Mucosa of descending colon (tissue), 3 donors: ENCODE results near the gene MROH9. TPM values are rescaled to one million over a fixed set of nuclear protein-coding genes. Genes with fewer than 3 reads are reported as not detected.
"Not testable (repeated sequence)": the region's sequence is repeated elsewhere in the genome, so short reads cannot be mapped to it uniquely, and the experiment has no call there.

Experiments used
- ATAC-seq: fragments of 200-7000 bp; cut with Tn5 transposase; one replicate; pipeline ENCODE4 v1.9.1; 2020; ENCODE audit warnings: mild to moderate bottlenecking, moderate library complexity
- DNase-seq, 3 donors: peaks; one replicate each; pipeline ENCODE4 v3.0.0-alpha.2; 2020
- H3K36me3 ChIP-seq: fragments of 200-600 bp; one replicate; pipeline ENCODE4 v1.8.0; 2021; ENCODE audit warnings: low read depth, mild to moderate bottlenecking
- H3K4me1 ChIP-seq: fragments of 200-600 bp; one replicate; pipeline ENCODE4 v1.8.0; 2021; ENCODE audit warnings: low read depth, mild to moderate bottlenecking
- H3K4me3 ChIP-seq: fragments of 200-600 bp; one replicate; pipeline ENCODE4 v1.8.0; 2021; ENCODE audit warnings: mild to moderate bottlenecking
- H3K9me3 ChIP-seq: fragments of 200-600 bp; one replicate; pipeline ENCODE4 v1.8.0; 2021; ENCODE audit warnings: mild to moderate bottlenecking
- CTCF ChIP-seq: fragments of 200-600 bp; IDR thresholded peaks from one replicate; pipeline ENCODE4 v1.8.0; 2022; ENCODE audit warnings: antibody characterized with exemption, mild to moderate bottlenecking
- intact Hi-C, 2 donors: fragments of 100-400 bp; cut with DNase I in 1 of 2; cut with micrococcal nuclease in 1 of 2; formaldehyde crosslinking; loops; one replicate each; pipeline versions ENCODE4 v1.11.0 to v1.11.1; 2022; cut with DNase I, micrococcal nuclease
- total RNA-seq, 3 donors: library from RNA; stranded (reverse); fragmentation: NEBNext Ultra II Directional in 2 of 3; extraction: Animal tissue kit (Norgen Biotek cat#: 25700) in 2 of 3; gene quantifications; one replicate each; pipeline versions ENCODE4 v1.2.1 to v1.2.4, GENCODE V29; 2021 to 2023
- donor health status: DM: no; HTN: no; CAD: no; lungs with moderate emphysema.
- donor health status: DM: no; HTN: no; CAD: no.
- donor health status: DM: no; HTN: yes; CAD: no.

MROH9 gene
- total RNA-seq, 3 donors from 2014 or later, result not detected

GRCh38 chr1:170893655-170894297 lies 41.6 kb upstream of the MROH9 start:
- TF ChIP-seq CTCF, result no peak
- no peak for DNase-seq
- ATAC-seq, result no peak
- Histone ChIP-seq H3K4me3 (no peak overlapping the region), H3K4me1 (no peaks in the 10 kb centered on the region), H3K36me3 (no peaks in the 10 kb centered on the region), H3K9me3 (no peaks in the 10 kb centered on the region)
- intact Hi-C loops, result no loop called here

GRCh38 chr1:170903961-170904360 lies 31.4 kb upstream of the MROH9 start:
- no peak for ATAC-seq
- intact Hi-C loops, result no loop called here
- no peaks in the 10 kb centered on the region for H3K9me3 ChIP-seq

GRCh38 chr1:170908942-170909341 lies 26.4 kb upstream of the MROH9 start:
- Histone ChIP-seq H3K36me3 (no peaks in the 10 kb centered on the region), H3K4me1 (no peaks in the 10 kb centered on the region), H3K4me3 (no peak overlapping the region), H3K9me3 (no peaks in the 10 kb centered on the region)
- intact Hi-C loops, result no loop called here
- no peak for ATAC-seq
- TF ChIP-seq CTCF, result no peak
- DNase-seq, result no peak

More at GRCh38 chr1:170903961-170904360, 31.4 kb upstream of the MROH9 start:
- Histone ChIP-seq H3K4me3 (no peak overlapping the region), H3K4me1 (no peaks in the 10 kb centered on the region), H3K36me3 (no peaks in the 10 kb centered on the region)
- no peak for DNase-seq
- no peak for TF ChIP-seq CTCF

GRCh38 chr1:170910273-170910672 lies 25.1 kb upstream of the MROH9 start:
- intact Hi-C loops, result no loop called here
- no peak for ATAC-seq
- Histone ChIP-seq H3K9me3 (no peaks in the 10 kb centered on the region), H3K4me1 (no peaks in the 10 kb centered on the region), H3K36me3 (no peaks in the 10 kb centered on the region), H3K4me3 (no peak overlapping the region)
- TF ChIP-seq CTCF, result no peak
- DNase-seq, result no peak

- no peak overlapping the region for H3K4me3 ChIP-seq
- no peak for ATAC-seq
These were observed 18.0 kb upstream of the MROH9 start for GRCh38 chr1:170917373-170917772.

GRCh38 chr1:170924656-170925055 lies 10.7 kb upstream of the MROH9 start:
- H3K36me3 ChIP-seq, H3K4me1 ChIP-seq, DNase-seq, H3K4me3 ChIP-seq, ATAC-seq: not testable (repeated sequence)
- peaks cover 24% of the 10 kb centered on the region for H3K9me3 ChIP-seq
- intact Hi-C loops, result loop anchor here in 1 of 2 donors (5.0 kb wide), 1 partner anchor 237 kb away; no protein-coding TSS in a partner anchor

More at GRCh38 chr1:170917373-170917772, 18.0 kb upstream of the MROH9 start:
- no peak for TF ChIP-seq CTCF
- H3K36me3 ChIP-seq, result no peaks in the 10 kb centered on the region
- H3K4me1 ChIP-seq, result no peaks in the 10 kb centered on the region
- peaks cover 24% of the 10 kb centered on the region for H3K9me3 ChIP-seq
- intact Hi-C loops, result no loop called here
- no peak for DNase-seq
